ENCODE data around the gene SRRD. TPM values are rescaled to one million over a fixed set of nuclear protein-coding genes. Genes with fewer than 3 reads are reported as not detected.

The SRRD gene
- total and polyA plus RNA-seq, 10 donors, result 9.9 to 21.1 (median 17.9) TPM

DNA sequence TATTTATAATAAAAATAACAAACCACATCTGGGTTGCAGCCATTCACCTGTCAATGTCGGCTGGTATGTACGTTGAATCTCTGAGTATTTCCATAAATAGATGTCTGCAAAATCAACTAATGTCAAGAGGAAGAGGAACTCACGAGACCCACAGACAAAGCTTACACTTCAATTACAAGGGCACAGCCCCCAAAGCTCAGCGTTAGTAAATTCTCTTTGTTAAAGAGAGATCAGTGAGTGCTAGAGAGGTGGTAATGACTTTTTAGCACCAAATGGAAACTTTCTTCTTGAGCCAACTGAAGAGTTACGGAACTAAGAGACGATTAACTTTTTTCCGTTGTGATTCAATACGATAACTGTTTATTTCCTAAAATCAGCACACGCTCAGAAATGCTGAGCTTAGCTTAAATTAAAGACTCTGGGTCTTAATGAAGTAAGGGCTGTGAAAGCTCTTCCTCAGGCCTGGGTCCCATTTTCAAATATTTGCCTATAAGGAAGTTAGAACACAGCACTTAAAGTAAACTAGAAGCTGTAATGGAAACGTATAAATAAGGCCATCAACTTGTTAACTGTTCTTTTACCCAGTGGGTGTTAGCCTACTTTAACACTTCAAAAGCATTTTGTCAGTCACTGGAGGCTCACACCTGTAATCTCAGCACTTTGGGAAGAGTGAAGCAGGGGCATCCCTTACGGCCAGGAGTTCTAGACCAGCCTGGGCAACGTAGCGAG lies 51.4 kb downstream of the SRRD start:
- H3K4me1 ChIP-seq, result peaks cover 0 to 51% (median 17%) of the 10 kb centered on the region in 6 donors
- H3K36me3 ChIP-seq, result peaks cover 0 to 100% (median 53%) of the 10 kb centered on the region in 6 donors
- H3K9me3 ChIP-seq, result no peaks in the 10 kb centered on the region
- no peak overlapping the region for H3K4me3 ChIP-seq
- intact Hi-C loops (cut with DNase I; ENCODE audit: low total_unique reads), result no loop called here
- no peaks in the 10 kb centered on the region for H3K27me3 ChIP-seq (replicated peaks in 1 of 7)
- peak overlapping the region; percentile 39 to 80 (median 70) for H3K27ac ChIP-seq
- TF ChIP-seq POLR2A (IDR thresholded peaks at IDR 0.05) (no peak), POLR2AphosphoS5 (IDR thresholded peaks at IDR 0.05) (no peak)
- TF ChIP-seq, protein P1, sequence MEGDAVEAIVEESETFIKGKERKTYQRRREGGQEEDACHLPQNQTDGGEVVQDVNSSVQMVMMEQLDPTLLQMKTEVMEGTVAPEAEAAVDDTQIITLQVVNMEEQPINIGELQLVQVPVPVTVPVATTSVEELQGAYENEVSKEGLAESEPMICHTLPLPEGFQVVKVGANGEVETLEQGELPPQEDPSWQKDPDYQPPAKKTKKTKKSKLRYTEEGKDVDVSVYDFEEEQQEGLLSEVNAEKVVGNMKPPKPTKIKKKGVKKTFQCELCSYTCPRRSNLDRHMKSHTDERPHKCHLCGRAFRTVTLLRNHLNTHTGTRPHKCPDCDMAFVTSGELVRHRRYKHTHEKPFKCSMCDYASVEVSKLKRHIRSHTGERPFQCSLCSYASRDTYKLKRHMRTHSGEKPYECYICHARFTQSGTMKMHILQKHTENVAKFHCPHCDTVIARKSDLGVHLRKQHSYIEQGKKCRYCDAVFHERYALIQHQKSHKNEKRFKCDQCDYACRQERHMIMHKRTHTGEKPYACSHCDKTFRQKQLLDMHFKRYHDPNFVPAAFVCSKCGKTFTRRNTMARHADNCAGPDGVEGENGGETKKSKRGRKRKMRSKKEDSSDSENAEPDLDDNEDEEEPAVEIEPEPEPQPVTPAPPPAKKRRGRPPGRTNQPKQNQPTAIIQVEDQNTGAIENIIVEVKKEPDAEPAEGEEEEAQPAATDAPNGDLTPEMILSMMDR (IDR thresholded peaks at IDR 0.05 in 8 of 11, conservative IDR thresholded peaks at IDR 0.05 in 3 of 11), result no peak
- WGBS, 5 donors, result 27 to 50% (median 41%) methylated on average over 13 of the region's 13 CpGs
- no peak for DNase-seq

DNA sequence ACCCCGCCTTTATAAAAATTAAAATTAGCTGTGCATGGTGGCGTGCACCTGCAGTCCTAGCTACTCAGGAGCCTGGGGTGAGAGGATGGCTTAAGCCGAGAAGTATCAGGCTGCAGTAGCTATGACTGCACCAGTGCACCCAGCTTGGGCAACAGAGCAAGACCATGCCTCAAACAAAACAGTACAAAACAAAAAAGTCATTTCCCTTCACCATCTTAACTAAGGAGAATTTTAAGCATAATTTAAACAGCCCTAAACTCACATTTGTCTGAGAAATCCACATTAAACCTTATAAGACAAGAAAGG lies 51.9 kb downstream of the SRRD start:
- TF ChIP-seq POLR2AphosphoS5 (IDR thresholded peaks at IDR 0.05) (peak in 2 of 3 donors; percentile 12 to 40), POLR2A (IDR thresholded peaks at IDR 0.05) (no peak)
- TF ChIP-seq, protein P1 (IDR thresholded peaks at IDR 0.05 in 8 of 11, conservative IDR thresholded peaks at IDR 0.05 in 3 of 11), result no peak
- 61 to 87% (median 74%) methylated on average over 3 of the region's 3 CpGs for WGBS, 5 donors
- Histone ChIP-seq H3K27me3 (replicated peaks in 1 of 7) (no peaks in the 10 kb centered on the region), H3K9me3 (no peaks in the 10 kb centered on the region), H3K36me3 (peaks cover 0 to 100% (median 56%) of the 10 kb centered on the region in 6 donors), H3K4me3 (no peak overlapping the region), H3K4me1 (peaks cover 0 to 47% (median 17%) of the 10 kb centered on the region in 6 donors), H3K27ac (peak overlapping the region in 7 of 8 donors; percentile 58 to 80 (median 70))
- no peak for DNase-seq
- intact Hi-C loops (cut with DNase I; ENCODE audit: low total_unique reads), result no loop called here

DNA sequence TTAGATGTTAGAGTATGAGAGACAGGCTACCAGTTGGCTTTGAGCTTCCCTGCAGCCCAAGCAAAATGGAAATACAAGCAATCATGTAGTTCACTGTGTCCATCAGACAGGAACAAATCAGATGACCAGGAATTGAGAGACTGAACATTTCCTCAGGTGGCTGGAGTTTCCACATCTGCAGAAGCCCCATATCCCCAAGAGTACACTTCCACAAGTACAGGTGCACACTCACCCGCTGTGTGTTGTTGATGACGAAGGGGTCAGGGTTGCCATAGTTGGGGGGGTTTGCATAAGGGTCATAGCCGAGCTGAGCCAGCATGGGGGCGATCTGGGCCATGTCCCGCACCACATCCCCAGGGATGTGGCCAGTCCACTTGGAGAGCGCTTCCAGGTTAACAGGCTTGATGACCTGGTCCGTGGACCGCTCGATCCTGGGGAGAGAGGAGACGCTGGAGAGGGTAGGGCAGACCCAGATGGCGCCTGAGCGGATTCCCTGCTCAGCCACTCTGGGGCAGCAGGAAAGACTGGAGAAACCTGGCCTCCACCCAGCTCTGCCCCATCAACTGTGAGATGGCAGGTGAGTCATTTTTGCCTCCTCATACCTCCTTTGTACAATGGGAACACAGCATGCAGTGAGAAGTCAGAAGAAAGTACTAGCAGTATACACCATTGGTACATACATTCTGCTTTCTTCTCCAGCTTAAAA lies 52.5 kb downstream of the SRRD start:
- H3K27ac ChIP-seq, result peak overlapping the region in 5 of 8 donors; percentile 69 to 80 (median 72)
- peaks cover 0 to 47% (median 17%) of the 10 kb centered on the region in 6 donors for H3K4me1 ChIP-seq
- no peaks in the 10 kb centered on the region for H3K9me3 ChIP-seq
- no peaks in the 10 kb centered on the region for H3K27me3 ChIP-seq (replicated peaks in 1 of 7)
- DNase-seq, result no peak
- intact Hi-C loops (cut with DNase I; ENCODE audit: low total_unique reads), result no loop called here
- TF ChIP-seq POLR2AphosphoS5 (IDR thresholded peaks at IDR 0.05) (peak in 1 of 3 donors; percentile 41), POLR2A (IDR thresholded peaks at IDR 0.05) (no peak)
- TF ChIP-seq, protein P1 (IDR thresholded peaks at IDR 0.05 in 8 of 11, conservative IDR thresholded peaks at IDR 0.05 in 3 of 11), result no peak
- peaks cover 0 to 100% (median 58%) of the 10 kb centered on the region in 6 donors for H3K36me3 ChIP-seq
- WGBS, 5 donors, result 87 to 97% (median 91%) methylated on average over 8 to 12 of the region's 12 CpGs
- H3K4me3 ChIP-seq, result no peak overlapping the region

DNA sequence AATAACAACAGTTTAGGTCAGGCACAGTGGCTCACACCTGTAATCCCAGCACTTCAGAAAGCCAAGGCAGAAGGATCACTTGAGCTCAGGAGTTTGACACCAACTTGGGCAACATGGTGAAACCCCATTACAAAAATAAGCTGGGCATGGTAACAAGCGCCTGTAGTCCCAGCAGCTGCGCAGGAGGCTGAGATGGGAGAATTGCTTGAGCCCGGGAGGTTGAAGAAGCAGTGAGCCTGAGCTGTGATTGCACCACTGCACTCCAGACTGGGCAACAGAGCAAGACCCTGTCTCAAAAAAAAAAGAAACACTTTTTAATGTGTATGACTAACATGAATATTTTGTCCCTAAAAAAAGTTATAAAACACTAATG lies 53.1 kb downstream of the SRRD start:
- Histone ChIP-seq H3K27me3 (replicated peaks in 1 of 7) (no peaks in the 10 kb centered on the region), H3K4me1 (peaks cover 0 to 48% (median 17%) of the 10 kb centered on the region in 6 donors), H3K9me3 (no peaks in the 10 kb centered on the region), H3K36me3 (peaks cover 0 to 100% (median 57%) of the 10 kb centered on the region in 6 donors), H3K27ac (peak overlapping the region in 2 of 8 donors; percentile 70 to 76), H3K4me3 (no peak overlapping the region)
- DNase-seq, result no peak
- intact Hi-C loops (cut with DNase I; ENCODE audit: low total_unique reads), result no loop called here
- TF ChIP-seq POLR2A (IDR thresholded peaks at IDR 0.05), result no peak
- TF ChIP-seq POLR2AphosphoS5 (IDR thresholded peaks at IDR 0.05), result no peak
- TF ChIP-seq, protein P1 (IDR thresholded peaks at IDR 0.05 in 8 of 11, conservative IDR thresholded peaks at IDR 0.05 in 3 of 11), result no peak
- WGBS, 5 donors, result 83 to 97% (median 88%) methylated on average over 3 of the region's 3 CpGs

All from spleen (tissue), 11 donors.